T-helper 2 cell treated with Interferon-gamma antibody and Interleukin-4, amounts not matched to agents 5 μg/mL and 100 μg/mL, for 36 hours (primary cell): ENCODE data around the gene FNIP1.
"Not testable (repeated sequence)": the region's sequence is repeated elsewhere in the genome, so short reads cannot be mapped to it uniquely, and the experiment has no call there.

ENCODE experiments used
- DNase-seq: peaks from one replicate; pipeline ENCODE4 v3.0.0; 2021; ENCODE audit warnings: low spot score
- H3K27ac Mint-ChIP-seq: one replicate; pipeline ENCODE4 v1.8.0; 2021; ENCODE audit warnings: mild to moderate bottlenecking, mixed read lengths
- H3K27me3 Mint-ChIP-seq: one replicate; pipeline ENCODE4 v1.8.0; 2021; ENCODE audit warnings: low read depth, mixed read lengths
- H3K36me3 Mint-ChIP-seq: one replicate; pipeline ENCODE4 v1.8.0; 2021; ENCODE audit warnings: low read depth, mixed read lengths
- H3K4me1 Mint-ChIP-seq: one replicate; pipeline ENCODE4 v1.8.0; 2021; ENCODE audit warnings: low read depth, mixed read lengths
- H3K4me3 Mint-ChIP-seq: one replicate; pipeline ENCODE4 v1.8.0; 2022; ENCODE audit warnings: mild to moderate bottlenecking, moderate library complexity, mixed read lengths
- H3K9me3 Mint-ChIP-seq: one replicate; pipeline ENCODE4 v1.8.0; 2021; ENCODE audit warnings: mixed read lengths

Gene FNIP1

GRCh38 chr5:131720714-131721113, 76.1 kb downstream of the FNIP1 start:
- peaks cover 21% of the 10 kb centered on the region for H3K9me3 Mint-ChIP-seq
- no peak overlapping the region for H3K27ac Mint-ChIP-seq
- no peak for DNase-seq
- H3K27me3 Mint-ChIP-seq, result no peaks in the 10 kb centered on the region
- H3K36me3 Mint-ChIP-seq, result peaks cover 50% of the 10 kb centered on the region
- no peak overlapping the region for H3K4me3 Mint-ChIP-seq
- peaks cover 6% of the 10 kb centered on the region for H3K4me1 Mint-ChIP-seq

GRCh38 chr5:131719564-131719963, 77.3 kb downstream of the FNIP1 start:
- Mint-ChIP-seq H3K9me3 (peaks cover 15% of the 10 kb centered on the region), H3K4me1 (peaks cover 6% of the 10 kb centered on the region), H3K27me3 (no peaks in the 10 kb centered on the region), H3K27ac (no peak overlapping the region), H3K4me3 (no peak overlapping the region), H3K36me3 (peaks cover 47% of the 10 kb centered on the region)
- DNase-seq, result no peak

- Mint-ChIP-seq H3K27me3 (no peaks in the 10 kb centered on the region), H3K36me3 (peaks cover 52% of the 10 kb centered on the region)
Observed at GRCh38 chr5:131718487-131719014, 78.3 kb downstream of the FNIP1 start.

GRCh38 chr5:131717164-131717563, 79.7 kb downstream of the FNIP1 start:
- H3K4me3 Mint-ChIP-seq, H3K27me3 Mint-ChIP-seq, DNase-seq, H3K27ac Mint-ChIP-seq, H3K4me1 Mint-ChIP-seq: not testable (repeated sequence)
- H3K9me3 Mint-ChIP-seq, result peaks cover 15% of the 10 kb centered on the region
- peaks cover 55% of the 10 kb centered on the region for H3K36me3 Mint-ChIP-seq

More at GRCh38 chr5:131718487-131719014, 78.3 kb downstream of the FNIP1 start:
- Mint-ChIP-seq H3K9me3 (peaks cover 15% of the 10 kb centered on the region), H3K4me1 (peaks cover 6% of the 10 kb centered on the region), H3K27ac (no peak overlapping the region), H3K4me3 (no peak overlapping the region)
- DNase-seq, result no peak

- Mint-ChIP-seq H3K9me3 (peaks cover 15% of the 10 kb centered on the region), H3K4me1 (peaks cover 8% of the 10 kb centered on the region), H3K36me3 (peaks cover 56% of the 10 kb centered on the region), H3K4me3 (no peak overlapping the region), H3K27ac (no peak overlapping the region), H3K27me3 (no peaks in the 10 kb centered on the region)
- DNase-seq, result no peak
Observed at GRCh38 chr5:131716650-131717049, 80.2 kb downstream of the FNIP1 start.

GRCh38 chr5:131710391-131710790, 86.4 kb downstream of the FNIP1 start:
- H3K27me3 Mint-ChIP-seq, result no peaks in the 10 kb centered on the region
- no peak overlapping the region for H3K4me3 Mint-ChIP-seq
- H3K9me3 Mint-ChIP-seq, result no peaks in the 10 kb centered on the region
- DNase-seq, result no peak
- H3K4me1 Mint-ChIP-seq, result peaks cover 1% of the 10 kb centered on the region
- H3K27ac Mint-ChIP-seq, result no peak overlapping the region
- peaks cover 35% of the 10 kb centered on the region for H3K36me3 Mint-ChIP-seq

- H3K4me3 Mint-ChIP-seq, result no peak overlapping the region
- H3K27ac Mint-ChIP-seq, result no peak overlapping the region
- no peak for DNase-seq
- no peaks in the 10 kb centered on the region for H3K27me3 Mint-ChIP-seq
- no peaks in the 10 kb centered on the region for H3K9me3 Mint-ChIP-seq
- H3K4me1 Mint-ChIP-seq, result peaks cover 1% of the 10 kb centered on the region
- H3K36me3 Mint-ChIP-seq, result peaks cover 38% of the 10 kb centered on the region
Observed at GRCh38 chr5:131709043-131709442, 87.8 kb downstream of the FNIP1 start.

GRCh38 chr5:131706281-131706680, 90.5 kb downstream of the FNIP1 start:
- H3K4me3 Mint-ChIP-seq, result no peak overlapping the region
- DNase-seq, result no peak
- H3K27me3 Mint-ChIP-seq, result no peaks in the 10 kb centered on the region
- H3K36me3 Mint-ChIP-seq, result peaks cover 42% of the 10 kb centered on the region
- H3K9me3 Mint-ChIP-seq, result no peaks in the 10 kb centered on the region
- no peaks in the 10 kb centered on the region for H3K4me1 Mint-ChIP-seq
- H3K27ac Mint-ChIP-seq, result no peak overlapping the region

GRCh38 chr5:131694926-131695325, 101.9 kb downstream of the FNIP1 start:
- no peaks in the 10 kb centered on the region for H3K27me3 Mint-ChIP-seq
- no peak for DNase-seq
- H3K27ac Mint-ChIP-seq, result no peak overlapping the region
- H3K4me1 Mint-ChIP-seq, result no peaks in the 10 kb centered on the region
- H3K9me3 Mint-ChIP-seq, result peaks cover 4% of the 10 kb centered on the region
- H3K36me3 Mint-ChIP-seq, result peaks cover 53% of the 10 kb centered on the region
- H3K4me3 Mint-ChIP-seq, result no peak overlapping the region

- Mint-ChIP-seq H3K27ac (no peak overlapping the region), H3K36me3 (peaks cover 59% of the 10 kb centered on the region), H3K4me1 (no peaks in the 10 kb centered on the region), H3K27me3 (no peaks in the 10 kb centered on the region), H3K9me3 (peaks cover 4% of the 10 kb centered on the region), H3K4me3 (no peak overlapping the region)
- DNase-seq, result no peak
Observed at GRCh38 chr5:131693894-131694293, 102.9 kb downstream of the FNIP1 start.

GRCh38 chr5:131685516-131686171, 111.2 kb downstream of the FNIP1 start:
- Mint-ChIP-seq H3K9me3 (peaks cover 4% of the 10 kb centered on the region), H3K4me1 (peaks cover 4% of the 10 kb centered on the region), H3K27me3 (no peaks in the 10 kb centered on the region), H3K4me3 (no peak overlapping the region), H3K27ac (no peak overlapping the region), H3K36me3 (peaks cover 36% of the 10 kb centered on the region)
- DNase-seq, result no peak

GRCh38 chr5:131684595-131684994, 112.2 kb downstream of the FNIP1 start:
- H3K9me3 Mint-ChIP-seq, result no peaks in the 10 kb centered on the region
- H3K4me3 Mint-ChIP-seq, result no peak overlapping the region

GRCh38 chr5:131684051-131684450, 112.8 kb downstream of the FNIP1 start:
- Mint-ChIP-seq H3K36me3 (peaks cover 34% of the 10 kb centered on the region), H3K9me3 (no peaks in the 10 kb centered on the region), H3K27ac (no peak overlapping the region), H3K4me3 (no peak overlapping the region), H3K27me3 (no peaks in the 10 kb centered on the region), H3K4me1 (peaks cover 4% of the 10 kb centered on the region)
- DNase-seq, result no peak

More at GRCh38 chr5:131684595-131684994, 112.2 kb downstream of the FNIP1 start:
- H3K27me3 Mint-ChIP-seq, result no peaks in the 10 kb centered on the region
- peaks cover 34% of the 10 kb centered on the region for H3K36me3 Mint-ChIP-seq
- H3K27ac Mint-ChIP-seq, result no peak overlapping the region
- DNase-seq, result no peak
- peaks cover 4% of the 10 kb centered on the region for H3K4me1 Mint-ChIP-seq

GRCh38 chr5:131682826-131683225, 114.0 kb downstream of the FNIP1 start:
- H3K4me3 Mint-ChIP-seq, result no peak overlapping the region
- H3K27me3 Mint-ChIP-seq, result no peaks in the 10 kb centered on the region
- H3K27ac Mint-ChIP-seq, result no peak overlapping the region
- DNase-seq, result no peak
- H3K36me3 Mint-ChIP-seq, result peaks cover 32% of the 10 kb centered on the region
- peaks cover 5% of the 10 kb centered on the region for H3K4me1 Mint-ChIP-seq
- no peaks in the 10 kb centered on the region for H3K9me3 Mint-ChIP-seq

- Mint-ChIP-seq H3K9me3 (no peaks in the 10 kb centered on the region), H3K27me3 (no peaks in the 10 kb centered on the region), H3K4me3 (no peak overlapping the region), H3K36me3 (peaks cover 32% of the 10 kb centered on the region), H3K4me1 (peaks cover 7% of the 10 kb centered on the region), H3K27ac (no peak overlapping the region)
- DNase-seq, result no peak
Observed at GRCh38 chr5:131682175-131682574, 114.6 kb downstream of the FNIP1 start.
